ENCODE data around the gene WFDC9.
"Not testable (repeated sequence)": the region's sequence is repeated elsewhere in the genome, so short reads cannot be mapped to it uniquely, and the experiment has no call there.

WFDC9 gene

DNA sequence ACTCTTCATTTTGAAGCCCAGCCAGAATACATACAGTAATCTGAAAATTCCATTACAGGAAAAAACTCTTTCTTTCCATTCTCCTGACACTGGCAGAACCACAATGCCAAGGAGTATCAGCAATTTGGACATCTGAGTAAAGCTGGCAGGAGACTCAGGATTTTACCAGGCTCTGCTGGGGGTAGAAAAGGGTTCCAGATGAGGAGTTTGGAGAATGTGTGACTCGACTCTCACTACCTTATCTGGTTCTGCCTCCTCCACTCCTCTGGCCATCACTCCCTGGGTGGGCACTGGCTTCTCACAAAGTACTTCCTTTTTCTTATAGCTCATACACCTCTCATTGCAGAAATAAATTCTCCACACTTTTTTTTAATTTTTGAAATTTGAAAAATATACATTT is 41.4 kb downstream of the WFDC9 start:
- DNase-seq: no peak

DNA sequence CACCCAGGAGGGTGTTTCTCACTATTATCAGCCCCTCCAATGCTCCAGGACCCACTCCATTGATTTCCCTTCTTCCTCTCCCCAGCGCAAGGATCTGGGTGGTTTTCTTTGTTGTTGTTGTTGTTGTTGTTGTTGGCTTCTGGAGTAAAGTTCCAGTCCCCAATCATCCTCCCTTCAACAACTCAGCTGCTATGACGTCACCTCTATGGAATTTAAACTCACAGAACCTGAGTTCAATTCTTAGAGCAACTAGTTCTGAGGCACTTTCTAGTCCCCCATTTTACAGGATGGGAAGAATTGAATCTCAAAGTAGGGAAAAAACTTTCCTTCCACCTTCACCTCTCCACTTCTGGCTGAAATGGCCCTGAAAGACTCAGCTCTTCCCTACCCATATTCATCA is 42.3 kb downstream of the WFDC9 start:
- no peak for DNase-seq

DNA sequence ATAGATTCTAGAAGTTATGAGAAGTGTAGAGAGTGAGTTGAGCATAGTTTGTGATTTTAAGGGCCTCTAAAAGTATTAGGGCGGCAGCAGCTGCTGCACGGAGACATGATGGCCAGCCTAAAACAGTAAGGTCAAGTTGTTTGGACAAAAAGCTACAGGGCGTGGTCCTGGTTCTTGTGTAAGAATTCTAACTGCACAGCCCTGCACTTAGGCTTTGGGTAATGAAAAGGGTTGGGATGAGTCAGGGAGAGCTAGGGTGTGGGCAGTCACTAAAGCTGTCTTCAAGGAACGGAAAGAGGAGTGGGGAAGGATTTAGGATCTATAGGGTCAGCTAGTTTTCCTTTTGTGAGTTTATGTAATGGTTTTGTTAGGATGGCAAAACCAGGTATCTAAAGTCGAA is 45.1 kb downstream of the WFDC9 start:
- DNase-seq: not testable (repeated sequence)

DNA sequence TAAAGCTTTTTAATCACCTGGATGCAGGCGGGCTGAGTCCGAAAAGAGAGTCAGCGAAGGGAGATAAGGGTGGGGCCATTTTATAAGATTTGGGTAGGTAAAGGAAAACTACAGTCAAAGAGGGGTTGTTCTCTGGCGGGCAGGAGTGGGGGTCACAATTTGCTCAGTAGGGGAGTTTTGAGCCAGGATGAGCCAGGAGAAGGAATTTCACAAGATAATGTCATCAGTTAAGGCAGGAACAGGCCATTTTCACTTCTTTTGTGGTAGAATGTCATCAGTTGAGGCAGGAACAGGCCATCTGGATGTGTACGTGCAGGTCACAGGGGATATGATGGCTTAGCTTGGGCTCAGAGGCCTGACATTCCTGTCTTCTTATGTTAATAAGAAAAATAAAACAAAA is 46.8 kb downstream of the WFDC9 start:
- not testable (repeated sequence) for DNase-seq

DNA sequence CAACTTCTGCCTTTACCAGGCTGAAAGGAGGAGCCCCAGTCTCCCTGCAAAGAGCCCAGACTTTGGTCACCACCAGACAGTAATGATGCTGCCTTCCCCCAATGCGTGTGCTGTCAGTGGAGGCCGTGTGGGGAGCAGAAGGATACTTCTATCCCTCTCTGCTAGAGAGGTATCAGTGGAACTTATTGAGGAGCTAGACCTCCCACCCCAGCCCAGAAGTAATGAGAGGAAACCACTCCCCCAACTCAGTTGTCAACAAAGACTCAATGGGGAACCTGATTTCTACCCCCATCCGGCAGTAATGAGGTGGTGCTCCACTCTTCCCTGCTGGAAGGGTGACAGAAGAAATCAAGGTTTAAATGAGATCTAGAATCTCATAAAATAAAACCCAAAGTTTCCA is 47.6 kb downstream of the WFDC9 start:
- no peak for DNase-seq

DNA sequence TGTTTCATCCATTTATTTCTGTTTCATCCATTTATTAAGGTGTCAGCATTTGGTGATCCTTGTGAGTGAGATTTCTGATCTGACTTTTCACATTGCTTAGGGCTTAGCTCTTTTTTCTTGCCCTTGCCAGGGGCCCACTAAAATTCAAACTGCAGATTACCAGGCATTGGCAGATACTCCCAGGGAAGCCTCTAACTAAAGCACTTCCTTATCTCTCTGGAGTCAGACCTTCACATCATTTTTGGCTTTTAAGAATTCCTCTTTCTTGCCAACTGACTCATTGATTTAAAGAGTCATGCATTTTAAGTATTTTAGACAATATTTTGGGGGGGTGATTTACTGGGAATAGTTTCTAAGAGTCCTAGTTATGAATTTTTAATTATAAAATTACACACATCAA is 49.4 kb downstream of the WFDC9 start:
- no peak for DNase-seq

DNA sequence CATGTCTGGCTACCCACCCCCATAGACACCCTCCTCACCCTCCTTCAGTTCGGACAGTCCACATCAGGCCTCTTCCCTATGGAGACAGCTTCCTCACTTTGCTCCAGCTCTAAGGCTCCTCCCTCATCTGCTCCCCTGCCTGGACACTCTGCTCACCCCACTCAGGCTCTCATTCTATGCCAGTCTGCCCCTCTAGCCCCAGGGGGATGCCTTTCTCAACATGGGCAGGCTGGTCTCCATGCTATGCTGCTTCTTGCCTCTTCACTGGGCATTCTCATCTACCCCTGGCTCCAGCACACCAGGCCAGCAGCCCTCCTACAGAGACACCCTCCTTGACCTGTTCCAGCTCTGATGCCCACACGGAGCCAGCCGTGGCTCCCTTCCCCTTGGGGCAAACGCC is 51.9 kb downstream of the WFDC9 start, which contains the start of gene WFDC8:
WFDC8 (minus strand) TSS at position 101 of the 400 bp plus-strand sequence; CDS start at position 64, 37 bp downstream.
- no peak for DNase-seq

DNA sequence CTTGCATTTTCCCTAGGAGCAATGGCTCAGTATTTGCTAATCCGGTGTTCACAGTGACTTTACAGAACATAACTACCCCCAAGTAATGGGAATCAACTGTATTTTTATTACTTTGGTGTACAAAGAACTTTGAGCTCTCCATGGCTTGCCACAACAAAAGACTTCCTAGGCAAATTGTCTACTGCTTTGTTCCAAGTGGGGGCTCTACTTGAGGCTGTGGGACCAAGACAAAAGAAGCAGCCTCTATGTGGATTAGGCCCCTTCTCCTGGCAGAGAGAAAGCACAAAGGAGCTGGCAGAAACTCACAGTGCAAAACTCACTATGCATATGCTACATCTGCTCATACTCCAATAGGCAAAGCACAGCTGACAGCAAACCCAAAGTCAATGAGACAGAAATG is 52.9 kb downstream of the WFDC9 start:
- DNase-seq: no peak

DNA sequence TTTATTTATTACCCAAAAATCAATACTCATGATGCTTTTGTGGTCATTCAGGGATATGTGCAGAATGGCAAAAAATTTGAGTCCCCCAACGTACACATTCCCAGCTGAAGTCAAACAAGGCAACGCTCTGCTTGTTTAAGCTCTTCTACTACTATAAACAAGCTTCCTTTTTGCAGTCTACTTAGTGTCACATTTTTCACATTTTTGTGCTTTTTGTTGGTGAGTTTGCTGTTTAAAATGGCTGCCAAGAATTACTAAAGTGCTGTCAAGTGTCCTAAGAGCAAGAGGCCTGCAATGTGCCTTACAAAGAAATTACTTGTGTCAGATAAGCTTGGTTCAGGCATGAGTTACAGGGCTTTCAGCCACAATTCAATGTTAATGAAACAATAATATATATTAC is 54.1 kb downstream of the WFDC9 start:
- DNase-seq: no peak

DNA sequence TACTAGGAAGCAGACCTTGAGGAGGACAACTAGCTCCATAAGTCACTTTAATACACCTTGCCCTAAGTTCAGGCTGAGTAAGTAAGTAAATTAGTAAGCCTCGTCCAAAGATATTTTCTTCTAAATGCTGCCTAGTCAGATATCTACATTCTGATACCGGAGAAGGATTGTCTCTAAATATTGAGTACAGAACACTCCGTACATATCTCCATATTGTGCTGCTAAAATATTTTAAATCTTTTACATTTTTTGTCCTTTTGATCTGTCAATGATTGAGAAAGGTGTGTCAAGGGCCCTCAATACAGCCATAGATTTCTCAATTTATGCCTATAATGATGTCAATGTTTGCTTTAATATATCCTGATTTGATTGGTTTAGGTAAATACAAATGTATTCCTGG is 55.2 kb downstream of the WFDC9 start:
- DNase-seq: no peak

DNA sequence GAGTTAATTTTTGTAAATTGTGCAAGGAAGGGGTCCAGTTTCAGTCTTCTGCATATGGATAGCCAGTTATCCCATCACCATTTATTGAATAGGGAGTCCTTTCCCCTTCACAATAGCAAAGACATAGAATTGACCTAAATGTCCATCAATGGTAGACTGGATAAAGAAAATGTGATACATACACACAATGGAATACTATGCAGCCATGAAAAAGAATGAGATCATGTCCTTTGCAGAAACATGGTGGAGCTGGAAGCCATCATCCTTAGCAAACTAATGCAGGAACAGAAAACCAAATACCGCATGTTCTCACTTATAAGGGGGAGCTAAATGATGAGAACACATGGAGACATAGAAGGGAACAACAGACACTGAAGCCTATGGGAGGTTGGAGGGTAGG is 61.4 kb downstream of the WFDC9 start:
- not testable (repeated sequence) for DNase-seq

DNA sequence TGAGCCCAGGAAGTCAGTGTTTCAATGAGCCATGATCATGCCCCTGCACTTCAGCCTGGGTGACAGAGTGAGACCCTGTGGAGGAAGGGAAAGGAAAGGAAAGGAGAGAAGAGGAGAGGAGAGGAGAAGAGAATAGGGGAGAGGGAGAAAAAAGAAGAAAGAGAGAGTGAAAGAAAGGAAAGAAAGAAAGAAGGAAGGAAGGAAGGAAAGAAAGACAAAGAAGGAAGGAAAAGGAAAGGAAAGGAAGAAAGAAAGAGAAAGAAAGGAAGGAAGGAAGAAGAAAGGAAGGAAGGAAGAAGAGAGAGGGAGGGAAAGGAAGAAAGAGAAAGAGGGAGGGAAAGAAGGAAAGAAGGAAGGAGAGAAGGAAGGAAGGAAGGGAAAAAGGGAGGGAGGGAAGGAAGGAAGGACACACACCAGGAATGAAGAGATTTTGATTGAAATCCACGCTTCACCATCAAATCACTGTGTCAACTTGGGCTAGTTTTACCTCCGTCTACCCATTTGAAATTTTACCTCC is 66.3 kb downstream of the WFDC9 start:
- DNase-seq: no peak

Data from GDM1 (cell line).